Activated CD4-positive, alpha-beta T cell treated with anti-CD3 and anti-CD28 coated beads, Interleukin-2, amount 50 U/mL, for 4 hours (primary cell): Measurements from ENCODE around the gene ALPL.
"Not testable (repeated sequence)": the region's sequence is repeated elsewhere in the genome, so short reads cannot be mapped to it uniquely, and the experiment has no call there.

Experiments
- DNase-seq, 2 experiments: peaks; one replicate each; pipeline ENCODE4 v3.0.0-alpha.2; 2020

Gene ALPL

GRCh38 chr1:21508580-21509350 lies 458 bp upstream of the ALPL start:
- DNase-seq, result peak; percentile 44 to 51

- no peak for DNase-seq
Measured at GRCh38 chr1:21510113-21510493, 880 bp downstream of the ALPL start.

GRCh38 chr1:21510885-21511578 lies 1.8 kb downstream of the ALPL start:
- no peak for DNase-seq

DNA sequence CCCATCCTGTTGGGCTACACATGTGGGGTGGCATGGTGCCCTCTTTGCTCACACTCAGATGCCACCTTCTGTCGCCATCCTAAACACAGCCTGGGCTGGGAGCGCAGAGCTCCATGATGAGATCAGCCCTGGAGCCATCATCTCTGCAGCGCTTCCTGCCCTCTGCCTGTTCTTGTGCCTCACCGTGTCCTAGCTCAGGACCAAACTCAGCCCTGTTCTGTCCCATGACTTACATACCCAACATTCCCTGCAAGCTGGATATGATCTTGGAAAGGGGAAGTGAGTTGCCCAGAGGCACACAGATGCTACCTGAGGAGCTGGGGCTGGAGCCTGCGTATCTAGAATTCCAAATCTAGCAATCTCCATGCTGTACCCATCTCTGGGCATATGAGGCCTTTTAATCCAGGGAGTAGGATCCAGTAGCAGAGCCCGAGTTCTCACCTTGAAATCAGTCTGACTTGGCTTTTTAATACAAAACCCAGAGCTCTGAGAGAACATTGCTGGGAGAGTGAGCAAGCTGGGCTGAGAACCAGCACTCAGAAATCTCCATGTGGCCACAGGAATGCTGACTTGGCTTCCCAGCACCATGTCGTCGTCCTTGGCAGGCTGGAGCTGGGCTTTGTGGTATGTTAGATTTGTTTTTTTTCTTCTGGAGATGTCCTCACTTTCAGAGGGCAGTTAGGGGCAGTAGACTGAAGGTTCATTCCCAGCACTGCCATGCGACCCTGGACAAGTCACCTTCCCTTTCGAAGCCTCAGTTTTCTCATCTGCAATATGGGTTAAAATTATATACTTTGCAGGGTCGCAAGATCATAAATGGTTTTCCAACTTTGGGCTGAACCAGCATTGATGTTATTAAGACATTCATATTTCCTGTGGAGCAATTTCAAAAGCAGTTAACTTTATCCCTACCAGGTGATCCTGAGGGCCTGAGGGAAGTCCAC lies 2.6 kb downstream of the ALPL start:
- no peak for DNase-seq

- DNase-seq, result no peak
Measured at GRCh38 chr1:21514245-21514644, 5.0 kb downstream of the ALPL start.

GRCh38 chr1:21517161-21517589 lies 8.0 kb downstream of the ALPL start:
- DNase-seq, result no peak

DNA sequence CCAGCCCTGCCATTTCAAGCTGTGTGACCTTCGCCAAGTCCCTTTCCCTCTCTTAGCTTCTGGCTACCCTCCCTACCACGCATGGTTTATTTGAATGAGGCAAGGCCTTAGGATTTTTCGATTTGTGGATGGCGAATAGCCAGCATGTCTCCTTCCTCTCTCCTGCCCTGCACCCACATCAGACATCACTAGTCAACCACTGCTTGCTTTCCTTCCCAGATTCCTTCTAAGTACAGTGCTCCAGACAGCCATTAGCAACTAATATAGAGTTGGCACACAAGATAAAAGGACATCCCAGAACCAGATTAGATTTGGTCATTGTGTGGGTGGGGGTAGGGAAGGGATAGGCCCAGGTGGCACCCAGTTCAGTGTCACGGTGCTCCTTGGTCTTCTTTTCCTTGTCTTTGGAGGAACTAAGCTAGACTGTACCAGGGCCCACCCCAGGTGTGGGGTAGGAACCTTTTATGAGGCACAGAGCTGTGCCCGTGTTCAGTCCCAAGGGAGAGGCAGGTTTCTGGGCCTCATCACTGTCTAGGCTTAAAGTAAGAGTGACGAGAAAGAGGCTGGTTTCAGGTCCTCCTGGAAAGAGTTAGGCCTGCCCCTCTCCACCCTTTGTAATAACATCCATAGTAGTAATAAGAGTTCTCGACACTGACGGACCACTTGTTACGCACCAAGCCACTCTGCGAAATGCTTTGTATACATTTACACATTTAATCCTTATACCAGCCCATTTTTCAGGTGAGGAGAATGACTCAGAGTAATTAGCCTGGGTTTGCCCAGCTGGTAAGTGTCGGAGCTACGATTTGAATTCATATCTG lies 8.6 kb downstream of the ALPL start:
- no peak for DNase-seq

DNA sequence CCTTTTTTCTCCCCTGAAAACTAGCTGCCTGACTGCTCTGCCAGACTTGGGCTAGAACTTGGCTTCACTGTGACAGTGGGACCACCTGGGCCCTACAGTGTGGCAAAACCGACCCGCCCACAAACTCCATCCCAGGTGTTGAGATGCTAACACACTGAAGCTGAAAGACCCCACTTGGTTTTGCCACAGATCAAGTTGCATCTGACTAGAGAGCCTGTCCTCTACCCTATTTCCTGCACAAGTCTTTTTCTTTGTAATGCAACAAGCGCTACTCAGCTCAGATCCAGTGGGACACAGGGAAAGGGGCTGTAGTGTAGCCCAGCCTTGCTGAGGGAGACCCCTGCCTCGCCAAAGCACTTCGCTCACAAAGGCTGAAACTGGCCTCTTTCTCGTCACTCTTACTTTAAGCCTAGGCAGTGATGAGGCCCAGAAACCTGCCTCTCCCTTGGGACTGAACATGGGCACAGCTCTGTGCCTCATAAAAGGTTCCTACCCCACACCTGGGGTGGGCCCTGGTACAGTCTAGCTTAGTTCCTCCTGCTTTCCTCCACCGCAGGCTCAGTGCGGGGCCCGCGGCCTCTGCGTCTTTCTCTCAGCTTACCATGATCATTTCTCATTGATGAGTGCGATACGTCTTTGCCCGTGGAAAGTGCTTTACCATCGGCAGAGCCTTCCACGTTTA lies 9.7 kb downstream of the ALPL start:
- DNase-seq, result no peak

DNA sequence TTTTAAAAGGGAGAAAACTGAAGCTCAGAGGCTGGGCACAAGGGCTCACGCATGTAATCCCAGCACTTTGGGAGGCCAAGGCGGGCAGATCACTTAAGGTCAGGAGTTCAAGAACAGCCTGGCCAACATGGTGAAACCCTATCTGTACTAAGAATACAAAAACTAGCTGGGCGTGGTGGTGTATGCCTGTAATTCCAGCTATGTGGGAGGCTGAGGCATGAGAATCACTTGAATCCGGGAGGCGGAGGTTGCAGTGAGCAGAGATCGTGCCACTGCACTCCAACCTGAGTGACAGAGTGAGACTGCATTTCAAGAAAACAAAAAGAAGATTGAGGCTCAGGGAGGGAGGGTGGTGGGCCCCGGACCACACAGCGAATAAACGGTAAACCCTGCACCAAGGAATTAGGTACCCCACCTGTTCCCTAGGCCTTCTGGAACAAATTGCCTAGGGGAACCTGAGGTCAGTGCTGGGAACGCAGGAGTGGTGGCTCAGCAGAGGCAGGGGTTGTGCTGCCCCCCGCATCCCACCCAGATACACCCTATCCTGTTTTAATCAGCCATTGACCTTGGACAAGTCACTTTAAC lies 10.4 kb downstream of the ALPL start:
- DNase-seq, result not testable (repeated sequence)

- no peak for DNase-seq
Measured at GRCh38 chr1:21520899-21521716, 11.9 kb downstream of the ALPL start.

- DNase-seq, result no peak
Measured at GRCh38 chr1:21521717-21522060, 12.5 kb downstream of the ALPL start.

- DNase-seq, result no peak
Measured at GRCh38 chr1:21522525-21523038, 13.4 kb downstream of the ALPL start.

- no peak for DNase-seq
Measured at GRCh38 chr1:21523297-21523813, 14.1 kb downstream of the ALPL start.

- DNase-seq, result no peak
Measured at GRCh38 chr1:21524220-21524619, 15.0 kb downstream of the ALPL start.

- no peak for DNase-seq
Measured at GRCh38 chr1:21524686-21525339, 15.6 kb downstream of the ALPL start.

GRCh38 chr1:21525340-21525717 lies 16.1 kb downstream of the ALPL start:
- no peak for DNase-seq

- no peak for DNase-seq
Measured at GRCh38 chr1:21526441-21526840, 17.2 kb downstream of the ALPL start.

DNA sequence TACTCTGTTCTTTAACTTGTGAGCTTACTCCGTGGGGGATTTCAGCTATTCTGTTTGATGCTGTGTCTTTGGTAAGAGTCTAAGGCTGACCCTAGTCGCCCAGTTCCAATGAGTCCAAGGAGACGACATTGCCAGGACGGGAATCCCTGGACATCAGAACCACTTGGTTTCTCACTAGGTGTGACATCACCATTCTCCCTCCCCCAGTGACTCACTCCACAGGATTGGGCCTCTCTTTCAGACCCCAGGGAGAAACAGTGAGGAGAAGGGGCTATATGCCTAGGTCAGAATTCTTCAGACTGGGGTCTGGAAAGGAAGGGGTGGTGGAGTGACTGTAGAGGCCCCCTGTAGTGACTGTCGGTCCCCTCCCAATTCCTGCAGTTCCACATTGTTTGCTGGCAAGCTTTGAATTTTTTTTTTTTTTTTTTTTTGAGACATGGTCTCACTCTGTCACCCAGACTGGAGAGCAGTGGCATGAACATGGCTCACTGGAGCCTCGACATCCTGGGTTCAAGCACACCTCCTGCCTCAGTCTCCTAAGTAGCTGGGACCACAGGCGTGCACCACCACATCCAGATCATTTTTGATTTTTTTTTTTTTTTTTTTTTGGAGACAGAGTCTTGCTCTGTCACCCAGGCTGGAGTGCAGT lies 21.3 kb downstream of the ALPL start:
- DNase-seq, result no peak

DNA sequence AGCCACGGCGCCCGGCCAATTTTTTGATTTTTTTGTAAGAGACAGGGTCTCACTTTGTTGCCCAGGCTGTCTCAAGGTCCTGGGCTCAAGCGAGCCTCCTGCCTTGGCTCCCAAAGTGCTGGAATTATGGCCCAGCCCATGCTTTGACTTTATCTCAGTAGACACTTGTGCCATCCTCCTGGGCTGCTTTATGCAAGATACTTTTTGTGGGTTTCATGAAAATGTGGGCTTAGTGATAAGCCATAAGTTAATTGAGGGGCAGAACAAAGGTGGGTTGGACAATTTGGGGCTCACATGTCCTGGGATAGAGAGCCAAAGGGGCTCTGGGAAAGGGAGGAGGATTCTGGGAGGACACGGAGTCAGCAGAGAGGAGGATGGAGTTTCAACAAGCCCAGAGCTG lies 22.0 kb downstream of the ALPL start:
- DNase-seq, result no peak
